ENCODE results near the gene RNF175. TPM values are rescaled to one million over a fixed set of nuclear protein-coding genes. Genes with fewer than 3 reads are reported as not detected.

The RNF175 gene
- 39.2 and 42.2 TPM in 2 replicates for polyA plus RNA-seq

DNA sequence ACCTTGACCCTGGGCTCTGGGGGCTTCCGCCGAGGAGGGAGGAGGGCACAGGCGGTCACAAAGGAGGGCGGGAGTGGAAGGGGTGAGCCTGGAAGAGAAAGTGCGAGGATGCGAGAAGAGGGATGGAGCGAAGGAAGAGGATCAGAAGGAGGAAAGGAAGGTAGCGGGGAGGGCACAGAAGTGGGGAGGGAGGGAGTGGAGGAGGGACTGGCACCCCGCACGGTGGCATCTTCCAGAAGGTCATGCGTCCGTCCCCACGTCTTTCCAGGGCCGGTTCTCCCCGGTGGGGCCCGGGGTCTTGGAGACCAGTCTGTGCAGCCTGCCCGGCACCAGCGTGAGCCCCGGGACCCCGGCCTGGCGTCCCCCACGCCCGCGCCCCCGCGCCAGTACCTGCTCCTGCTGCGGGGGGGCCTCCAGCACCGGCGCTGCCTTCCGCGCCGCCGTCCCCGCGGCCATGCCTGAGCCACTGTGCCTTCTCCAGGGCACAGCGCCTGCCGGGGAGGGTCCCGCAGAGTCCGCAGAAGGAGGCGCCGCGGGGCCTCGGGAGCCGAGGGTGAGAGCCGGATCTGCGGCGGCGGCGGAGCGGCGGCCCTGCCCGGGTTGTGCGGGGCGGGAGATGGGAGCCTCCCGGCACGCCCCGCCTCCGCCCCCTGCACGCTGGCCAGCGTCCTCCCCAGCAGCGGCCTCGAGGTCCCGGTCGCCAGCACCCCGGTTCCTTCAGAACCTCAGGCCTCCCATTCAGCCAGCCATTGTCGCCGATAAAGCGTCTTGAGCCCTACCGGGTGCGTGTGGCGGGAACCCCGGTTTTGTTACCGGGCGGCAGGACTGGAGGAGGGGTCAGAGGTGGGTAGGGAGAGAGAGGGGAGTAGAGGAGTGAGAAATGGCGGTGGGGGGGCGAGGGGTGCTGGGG is at the start of gene RNF175:
TSS of gene RNF175 (minus strand) at position 618 of the 910 bp plus-strand sequence. CDS start at position 456, 162 bp downstream.

GRCh38 chr4:153788413-153789276 is 28.8 kb upstream of the RNF175 start, which contains the start of gene SFRP2:
Gene SFRP2 (minus strand): TSS chr4:153789083. CDS start chr4:153788835, 248 bp downstream.

DNA sequence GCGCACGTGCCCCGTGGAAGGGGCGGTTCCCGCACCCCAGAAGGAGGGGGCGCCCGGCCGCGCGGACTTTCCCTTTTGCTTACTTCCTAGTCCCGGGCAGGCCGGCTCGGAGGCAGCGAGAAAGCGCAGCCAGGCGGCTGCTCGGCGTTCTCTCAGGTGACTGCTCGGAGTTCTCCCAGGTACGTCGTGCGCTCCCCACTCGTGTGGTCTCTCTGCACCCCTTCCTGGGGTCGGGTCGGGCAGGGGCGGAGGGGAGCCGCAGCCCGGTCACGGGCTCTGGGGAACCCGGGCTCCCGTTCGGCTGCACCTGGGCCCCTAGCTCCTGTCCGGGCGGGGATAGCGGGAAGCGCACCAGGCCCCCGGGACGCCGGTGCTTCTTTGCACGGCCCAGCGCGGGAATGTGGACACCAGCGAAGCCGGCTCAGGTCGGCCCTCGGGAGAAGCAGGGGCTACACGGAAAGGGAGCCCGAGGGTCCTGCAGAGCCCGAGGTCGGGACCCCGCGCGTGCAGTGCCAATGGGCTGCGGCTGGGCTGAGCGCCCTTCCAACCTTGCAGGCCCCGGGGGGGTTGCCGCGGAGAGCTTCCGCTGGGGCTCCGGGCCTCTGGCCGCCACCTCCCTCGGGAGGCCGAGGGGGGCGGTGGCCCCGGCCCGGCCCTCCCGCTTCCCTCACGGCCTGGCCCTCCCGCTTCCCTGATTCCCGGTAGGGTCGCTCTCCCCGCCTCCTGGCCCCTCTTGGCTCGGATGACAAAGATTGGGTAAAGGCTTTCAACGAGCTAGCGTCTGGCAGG is 75.4 kb downstream of the RNF175 start, which contains the start of gene TLR2:
TSS of gene TLR2 (plus strand) at position 99 of the 789 bp plus-strand sequence. CDS start 18,628 bp downstream, outside the sequence.

Other genes starting within 250 kb of the RNF175 start
- gene TLR2, start 75.7 kb downstream of the RNF175 start, polyA plus RNA-seq, result not detected in 2 replicates
- 0.93 TPM in 1 of 2 replicates, not detected in the other for gene SFRP2, start 29.1 kb upstream of the RNF175 start, polyA plus RNA-seq

All from Purkinje cell (primary cell).